Activated CD4-positive, alpha-beta T cell treated with anti-CD3 and anti-CD28 coated beads, Interleukin-2, amount 10 ng/mL, durations not matched to agents 24 days and 14 days (primary cell): Measurements from ENCODE around the gene U2AF1. TPM values are rescaled to one million over a fixed set of nuclear protein-coding genes. Genes with fewer than 3 reads are reported as not detected.
"Not testable (repeated sequence)": the region's sequence is repeated elsewhere in the genome, so short reads cannot be mapped to it uniquely, and the experiment has no call there.

Experiments
- DNase-seq: peaks from one replicate; pipeline ENCODE4 v3.0.0; 2022
- H3K27ac Mint-ChIP-seq: one replicate; pipeline ENCODE4 v1.8.0; 2022; ENCODE audit warnings: mild to moderate bottlenecking, mixed read lengths
- H3K27me3 Mint-ChIP-seq: one replicate; pipeline ENCODE4 v1.8.0; 2022; ENCODE audit warnings: mixed read lengths
- H3K36me3 Mint-ChIP-seq: one replicate; pipeline ENCODE4 v1.8.0; 2022; ENCODE audit warnings: low read depth, mild to moderate bottlenecking, mixed read lengths
- H3K4me1 Mint-ChIP-seq: one replicate; pipeline ENCODE4 v1.8.0; 2021; ENCODE audit warnings: mixed read lengths
- H3K4me3 Mint-ChIP-seq: one replicate; pipeline ENCODE4 v1.8.0; 2022; ENCODE audit warnings: mild to moderate bottlenecking, moderate library complexity, mixed read lengths
- H3K9me3 Mint-ChIP-seq: one replicate; pipeline ENCODE4 v1.8.0; 2021; ENCODE audit warnings: mixed read lengths
- intact Hi-C: fragments of 100-400 bp; cut with micrococcal nuclease; formaldehyde crosslinking; loops from one replicate; pipeline ENCODE4 v1.15.1; 2023
- total RNA-seq: library from RNA; stranded (reverse); gene quantifications from 2 replicates; pipeline ENCODE4 v1.2.3, GENCODE V29; 2022

The U2AF1 gene
- 7.2 and 8.7 TPM in 2 replicates for total RNA-seq

- H3K36me3 Mint-ChIP-seq, H3K27me3 Mint-ChIP-seq, H3K4me3 Mint-ChIP-seq, DNase-seq, H3K9me3 Mint-ChIP-seq, H3K4me1 Mint-ChIP-seq, intact Hi-C loops, H3K27ac Mint-ChIP-seq: not testable (repeated sequence)
These were observed at the start of gene U2AF1 for GRCh38 chr21:43106965-43107793. U2AF1 (minus strand) TSS chr21:43107570; CDS start chr21:43107494, 76 bp downstream.

DNA sequence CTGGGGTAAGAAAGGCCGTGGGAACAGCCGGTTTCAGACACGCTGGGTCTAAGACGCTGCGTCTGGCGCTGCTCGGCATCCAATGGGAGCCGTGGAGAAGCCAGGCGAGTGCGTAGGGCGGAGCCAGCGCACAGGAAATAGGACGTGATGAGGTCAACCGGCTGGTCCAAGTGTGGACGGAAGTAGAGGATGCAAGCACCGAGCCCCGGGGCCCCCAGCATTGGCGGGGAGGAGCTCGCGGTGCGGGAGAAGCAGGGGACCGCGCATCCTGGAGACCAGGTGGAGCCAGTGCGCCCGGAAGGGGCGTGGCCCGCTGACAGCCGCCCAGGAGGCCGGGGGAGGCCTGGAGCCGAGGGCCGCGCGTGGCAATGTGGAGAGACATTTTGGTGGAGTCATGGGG lies 46.2 kb upstream of the U2AF1 start:
- H3K9me3 Mint-ChIP-seq, intact Hi-C loops, DNase-seq, H3K4me1 Mint-ChIP-seq, H3K36me3 Mint-ChIP-seq, H3K27me3 Mint-ChIP-seq, H3K27ac Mint-ChIP-seq, H3K4me3 Mint-ChIP-seq: not testable (repeated sequence)

- DNase-seq, H3K4me3 Mint-ChIP-seq, intact Hi-C loops, H3K4me1 Mint-ChIP-seq, H3K27me3 Mint-ChIP-seq, H3K36me3 Mint-ChIP-seq, H3K9me3 Mint-ChIP-seq, H3K27ac Mint-ChIP-seq: not testable (repeated sequence)
These were observed 42.0 kb upstream of the U2AF1 start for GRCh38 chr21:43149344-43149743.

- H3K4me3 Mint-ChIP-seq, H3K9me3 Mint-ChIP-seq, DNase-seq, H3K4me1 Mint-ChIP-seq, H3K27ac Mint-ChIP-seq, H3K36me3 Mint-ChIP-seq, intact Hi-C loops, H3K27me3 Mint-ChIP-seq: not testable (repeated sequence)
These were observed 40.6 kb upstream of the U2AF1 start for GRCh38 chr21:43147999-43148398.

DNA sequence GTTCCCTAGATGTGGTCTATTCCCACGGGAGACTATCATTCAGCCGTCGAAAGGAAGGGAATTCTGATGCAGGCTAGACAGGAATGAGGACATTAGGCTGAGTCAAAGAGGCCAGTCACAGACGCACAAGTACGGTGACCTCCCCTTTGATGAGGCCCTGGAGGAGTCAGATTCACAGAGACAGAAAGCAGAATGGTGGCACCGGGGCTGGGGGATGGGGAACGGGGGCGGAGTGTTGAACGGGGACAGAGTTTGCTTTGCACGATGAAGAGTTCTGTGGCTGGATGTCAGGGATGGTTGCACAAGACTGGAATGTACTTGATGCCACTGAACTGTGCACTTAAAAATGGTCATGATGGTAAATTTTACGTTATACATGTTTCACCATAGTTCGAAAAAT lies 39.3 kb upstream of the U2AF1 start:
- H3K4me1 Mint-ChIP-seq, H3K36me3 Mint-ChIP-seq: not testable (repeated sequence)

DNA sequence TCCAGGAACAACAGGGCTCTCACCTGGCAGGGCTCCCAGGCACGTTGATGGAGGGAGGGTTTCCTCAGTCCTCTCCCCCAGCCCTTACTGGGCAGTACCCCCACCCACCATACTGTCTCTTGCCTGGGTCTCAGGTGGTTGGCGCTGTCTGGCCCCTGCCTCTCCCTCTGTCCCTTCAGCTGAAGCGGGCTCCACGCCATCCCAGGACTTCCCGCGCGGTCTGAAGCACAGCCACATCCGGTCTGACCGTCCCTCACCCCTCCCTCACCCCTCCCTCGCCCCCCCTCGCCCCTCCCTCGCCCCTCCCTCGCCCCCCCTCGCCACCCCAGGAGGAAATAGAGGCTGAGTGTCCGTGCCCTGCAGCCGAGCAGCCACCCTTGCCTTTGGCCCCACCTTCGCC lies 34.0 kb upstream of the U2AF1 start:
- H3K36me3 Mint-ChIP-seq, intact Hi-C loops, H3K4me3 Mint-ChIP-seq, H3K9me3 Mint-ChIP-seq, H3K27ac Mint-ChIP-seq, H3K4me1 Mint-ChIP-seq, DNase-seq, H3K27me3 Mint-ChIP-seq: not testable (repeated sequence)

More for the DNA sequence above, 39.3 kb upstream of the U2AF1 start:
- H3K27me3 Mint-ChIP-seq, DNase-seq, intact Hi-C loops, H3K9me3 Mint-ChIP-seq, H3K4me3 Mint-ChIP-seq, H3K27ac Mint-ChIP-seq: not testable (repeated sequence)

DNA sequence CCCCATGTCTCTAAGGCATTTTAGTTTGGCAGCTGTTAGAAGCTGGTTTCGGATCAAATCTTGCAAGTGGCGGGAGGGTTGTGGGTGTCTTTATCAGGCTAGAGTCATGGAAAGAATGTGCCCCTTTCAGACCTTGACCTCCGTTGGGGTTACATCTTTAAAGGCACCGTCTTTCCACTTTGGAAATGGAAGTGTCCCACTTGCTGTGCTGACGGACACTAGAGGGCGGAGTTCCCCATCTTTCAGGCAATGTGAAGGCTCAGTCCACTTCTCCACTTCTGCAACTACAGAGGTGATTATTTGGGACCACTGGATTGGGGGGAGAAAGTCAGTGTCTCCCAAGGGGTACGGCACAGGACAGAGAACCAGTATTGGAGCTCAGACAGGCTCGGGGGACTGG lies 31.6 kb upstream of the U2AF1 start:
- H3K4me3 Mint-ChIP-seq, H3K9me3 Mint-ChIP-seq, intact Hi-C loops, H3K27me3 Mint-ChIP-seq, H3K36me3 Mint-ChIP-seq, H3K4me1 Mint-ChIP-seq, H3K27ac Mint-ChIP-seq, DNase-seq: not testable (repeated sequence)

GRCh38 chr21:43134520-43134919 lies 27.1 kb upstream of the U2AF1 start:
- H3K27ac Mint-ChIP-seq, DNase-seq, H3K4me1 Mint-ChIP-seq, H3K9me3 Mint-ChIP-seq, H3K4me3 Mint-ChIP-seq, H3K27me3 Mint-ChIP-seq, intact Hi-C loops, H3K36me3 Mint-ChIP-seq: not testable (repeated sequence)

DNA sequence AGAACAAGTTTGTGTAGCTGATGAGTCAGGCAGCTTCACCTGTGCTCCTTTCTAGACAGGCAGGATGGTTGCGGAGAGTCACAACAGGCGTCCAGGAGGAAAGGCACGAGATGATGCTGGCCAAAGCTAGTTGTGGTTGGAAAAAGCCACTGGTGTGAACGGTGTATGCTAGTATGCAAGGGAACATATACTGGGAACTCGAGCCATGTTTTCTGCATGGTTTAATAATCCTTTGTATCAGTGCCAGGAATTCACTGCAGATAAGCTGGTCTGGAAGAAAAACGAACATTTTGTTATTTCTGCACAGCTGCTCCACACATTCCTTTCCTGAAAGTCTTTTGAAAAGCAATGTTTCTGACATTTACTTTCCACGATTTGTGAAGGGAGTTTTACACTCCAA lies 22.7 kb upstream of the U2AF1 start:
- H3K36me3 Mint-ChIP-seq, intact Hi-C loops, DNase-seq, H3K27me3 Mint-ChIP-seq, H3K4me1 Mint-ChIP-seq, H3K4me3 Mint-ChIP-seq, H3K27ac Mint-ChIP-seq, H3K9me3 Mint-ChIP-seq: not testable (repeated sequence)

GRCh38 chr21:43115956-43116355 lies 8.6 kb upstream of the U2AF1 start:
- H3K4me1 Mint-ChIP-seq, H3K27me3 Mint-ChIP-seq, H3K9me3 Mint-ChIP-seq, H3K4me3 Mint-ChIP-seq, H3K36me3 Mint-ChIP-seq, intact Hi-C loops, DNase-seq, H3K27ac Mint-ChIP-seq: not testable (repeated sequence)

DNA sequence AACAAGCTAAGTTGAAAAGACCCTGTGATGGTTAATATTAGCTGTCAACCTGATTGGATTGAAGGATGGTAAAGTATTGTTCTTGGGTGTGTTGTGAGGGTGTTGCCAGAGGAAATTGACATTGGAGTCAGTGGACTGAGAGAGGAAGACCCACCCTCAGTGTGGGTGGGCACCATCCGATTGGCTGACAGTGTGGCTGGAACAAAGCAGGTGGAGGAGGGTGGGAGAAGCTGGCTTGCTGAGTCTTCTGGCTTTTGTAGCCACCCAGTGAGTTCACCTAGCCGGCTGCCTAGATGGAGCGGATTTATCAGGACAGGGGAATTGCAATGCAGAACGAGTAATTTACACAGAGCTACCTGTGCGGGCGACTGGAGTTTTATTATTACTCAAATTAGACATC lies 7.1 kb upstream of the U2AF1 start:
- intact Hi-C loops, H3K9me3 Mint-ChIP-seq, H3K4me3 Mint-ChIP-seq, H3K4me1 Mint-ChIP-seq, H3K27ac Mint-ChIP-seq, H3K27me3 Mint-ChIP-seq, H3K36me3 Mint-ChIP-seq, DNase-seq: not testable (repeated sequence)

DNA sequence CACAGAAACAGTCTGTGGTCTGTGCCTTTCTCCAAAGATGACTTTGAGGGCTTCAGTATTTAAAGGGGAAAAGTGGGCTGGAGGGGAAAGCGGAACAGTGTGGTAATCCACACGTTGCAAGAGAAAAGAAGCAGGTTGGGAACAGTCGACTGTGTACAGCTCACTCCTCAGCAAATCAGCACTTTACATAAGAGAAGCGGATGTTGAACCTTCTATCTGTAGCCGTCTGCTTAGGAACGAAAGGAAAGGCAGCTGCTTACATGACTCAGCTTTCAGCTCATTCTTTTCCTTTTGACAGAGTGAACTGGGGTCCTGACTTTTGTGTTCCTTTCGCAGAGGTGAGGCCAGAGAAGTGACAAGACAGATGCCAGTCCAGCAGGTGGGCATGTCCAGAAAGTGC lies 1.6 kb upstream of the U2AF1 start:
- H3K36me3 Mint-ChIP-seq, intact Hi-C loops, H3K4me1 Mint-ChIP-seq, H3K27ac Mint-ChIP-seq, DNase-seq, H3K4me3 Mint-ChIP-seq, H3K9me3 Mint-ChIP-seq, H3K27me3 Mint-ChIP-seq: not testable (repeated sequence)

- H3K9me3 Mint-ChIP-seq, H3K4me3 Mint-ChIP-seq, H3K27ac Mint-ChIP-seq, intact Hi-C loops, DNase-seq, H3K36me3 Mint-ChIP-seq, H3K27me3 Mint-ChIP-seq, H3K4me1 Mint-ChIP-seq: not testable (repeated sequence)
These were observed 807 bp upstream of the U2AF1 start for GRCh38 chr21:43108177-43108576.

DNA sequence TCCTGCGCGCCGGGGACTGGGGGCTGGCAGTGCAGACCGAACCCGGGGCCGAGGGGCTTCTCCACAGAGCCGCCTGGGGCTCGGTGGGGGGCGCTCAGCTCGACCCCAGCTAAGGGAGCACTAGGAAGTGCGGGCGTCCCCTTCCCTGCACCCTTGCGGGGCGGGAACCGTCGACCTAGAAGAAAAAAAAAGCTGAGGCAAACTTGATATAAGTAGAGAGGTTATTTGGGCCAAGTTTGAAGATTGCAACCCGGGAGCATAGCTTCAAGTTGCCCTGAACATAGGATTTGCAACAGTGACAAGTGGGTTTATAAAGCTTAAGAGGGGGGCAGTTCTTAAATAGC lies 396 bp upstream of the U2AF1 start:
- H3K4me3 Mint-ChIP-seq, H3K9me3 Mint-ChIP-seq, H3K27ac Mint-ChIP-seq, H3K27me3 Mint-ChIP-seq, intact Hi-C loops, H3K4me1 Mint-ChIP-seq, DNase-seq, H3K36me3 Mint-ChIP-seq: not testable (repeated sequence)

DNA sequence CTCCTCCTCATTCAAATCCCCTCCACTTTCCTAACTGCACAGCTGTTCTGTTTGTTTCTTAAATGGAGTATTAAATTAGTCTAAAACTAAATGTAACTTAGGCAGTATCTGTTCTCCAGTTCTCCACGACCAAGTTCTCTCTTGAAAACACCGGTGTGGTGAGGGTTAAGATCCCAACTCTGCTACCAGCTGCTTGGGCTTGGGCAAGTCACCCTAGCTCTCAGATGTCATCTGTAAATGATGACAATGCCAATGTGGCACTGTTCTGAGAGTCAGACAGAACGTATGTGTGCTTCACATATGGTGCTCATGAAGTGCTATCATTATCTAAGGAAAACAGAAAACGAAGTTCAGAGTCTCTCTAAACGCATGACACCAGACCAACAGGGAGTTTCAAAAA lies 2.7 kb downstream of the U2AF1 start:
- H3K27ac Mint-ChIP-seq, intact Hi-C loops, H3K4me3 Mint-ChIP-seq, H3K4me1 Mint-ChIP-seq, H3K9me3 Mint-ChIP-seq, H3K27me3 Mint-ChIP-seq, H3K36me3 Mint-ChIP-seq, DNase-seq: not testable (repeated sequence)
